ENCODE results near the gene NCL. TPM values are rescaled to one million over a fixed set of nuclear protein-coding genes. Genes with fewer than 3 reads are reported as not detected.

Gene NCL
- total RNA-seq, 1 donor from 2014 or later = 136 TPM

DNA sequence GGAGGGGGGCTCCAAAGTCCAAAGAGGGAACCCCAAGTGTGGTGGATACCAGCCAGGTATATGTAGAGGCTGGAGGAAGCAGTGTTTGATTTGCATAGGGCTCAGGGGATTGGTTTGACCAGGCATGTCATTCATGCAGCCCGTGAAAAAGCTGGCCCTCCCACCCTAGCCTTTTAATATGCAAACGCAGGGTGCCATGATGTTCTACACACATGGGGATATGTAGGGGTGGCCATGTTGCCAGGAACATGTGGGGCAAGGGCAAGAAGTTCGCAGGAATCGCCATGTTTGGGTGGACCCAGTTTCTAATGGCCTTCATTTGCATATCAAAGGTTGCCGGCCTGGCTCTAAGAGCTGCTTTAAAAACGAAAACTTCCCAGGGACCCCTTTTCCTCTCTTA is 35.1 kb downstream of the NCL start:
- Histone ChIP-seq H3K4me1 (no peaks in the 10 kb centered on the region), H3K9me3 (no peaks in the 10 kb centered on the region), H3K27me3 (no peaks in the 10 kb centered on the region), H3K27ac (no peak overlapping the region), H3K36me3 (no peaks in the 10 kb centered on the region), H3K4me3 (no peak overlapping the region)
- no peak for DNase-seq (ENCODE audit: low spot score in 2 of 2)
- TF ChIP-seq, protein P1, sequence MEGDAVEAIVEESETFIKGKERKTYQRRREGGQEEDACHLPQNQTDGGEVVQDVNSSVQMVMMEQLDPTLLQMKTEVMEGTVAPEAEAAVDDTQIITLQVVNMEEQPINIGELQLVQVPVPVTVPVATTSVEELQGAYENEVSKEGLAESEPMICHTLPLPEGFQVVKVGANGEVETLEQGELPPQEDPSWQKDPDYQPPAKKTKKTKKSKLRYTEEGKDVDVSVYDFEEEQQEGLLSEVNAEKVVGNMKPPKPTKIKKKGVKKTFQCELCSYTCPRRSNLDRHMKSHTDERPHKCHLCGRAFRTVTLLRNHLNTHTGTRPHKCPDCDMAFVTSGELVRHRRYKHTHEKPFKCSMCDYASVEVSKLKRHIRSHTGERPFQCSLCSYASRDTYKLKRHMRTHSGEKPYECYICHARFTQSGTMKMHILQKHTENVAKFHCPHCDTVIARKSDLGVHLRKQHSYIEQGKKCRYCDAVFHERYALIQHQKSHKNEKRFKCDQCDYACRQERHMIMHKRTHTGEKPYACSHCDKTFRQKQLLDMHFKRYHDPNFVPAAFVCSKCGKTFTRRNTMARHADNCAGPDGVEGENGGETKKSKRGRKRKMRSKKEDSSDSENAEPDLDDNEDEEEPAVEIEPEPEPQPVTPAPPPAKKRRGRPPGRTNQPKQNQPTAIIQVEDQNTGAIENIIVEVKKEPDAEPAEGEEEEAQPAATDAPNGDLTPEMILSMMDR (IDR thresholded peaks at IDR 0.05) = no peak
- intact Hi-C loops (cut with DNase I) = no loop called here

DNA sequence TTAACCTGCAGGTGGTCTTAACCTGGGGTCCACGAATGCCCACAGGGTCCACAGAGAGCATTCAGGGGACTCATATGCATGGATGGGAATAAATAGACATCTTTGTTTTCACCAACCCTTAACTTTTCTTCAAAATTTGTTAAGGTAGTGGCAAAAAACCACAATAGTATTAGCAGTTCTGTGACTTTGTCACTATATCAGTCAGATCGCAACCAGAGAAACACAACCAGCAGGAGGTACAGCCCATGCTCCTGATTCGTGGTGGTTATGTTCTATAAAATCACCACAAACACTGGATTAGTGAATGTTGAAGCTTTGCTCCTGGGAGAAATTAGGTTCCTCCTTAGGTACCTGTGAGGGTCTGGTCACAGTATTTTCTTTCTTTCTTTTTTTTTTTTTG is 37.2 kb downstream of the NCL start:
- Histone ChIP-seq H3K27ac (no peak overlapping the region), H3K27me3 (no peaks in the 10 kb centered on the region), H3K4me1 (no peaks in the 10 kb centered on the region), H3K36me3 (no peaks in the 10 kb centered on the region), H3K4me3 (no peak overlapping the region), H3K9me3 (no peaks in the 10 kb centered on the region)
- intact Hi-C loops (cut with DNase I) = no loop called here
- TF ChIP-seq, protein P1 (IDR thresholded peaks at IDR 0.05) = no peak
- DNase-seq (ENCODE audit: low spot score in 2 of 2) = no peak

DNA sequence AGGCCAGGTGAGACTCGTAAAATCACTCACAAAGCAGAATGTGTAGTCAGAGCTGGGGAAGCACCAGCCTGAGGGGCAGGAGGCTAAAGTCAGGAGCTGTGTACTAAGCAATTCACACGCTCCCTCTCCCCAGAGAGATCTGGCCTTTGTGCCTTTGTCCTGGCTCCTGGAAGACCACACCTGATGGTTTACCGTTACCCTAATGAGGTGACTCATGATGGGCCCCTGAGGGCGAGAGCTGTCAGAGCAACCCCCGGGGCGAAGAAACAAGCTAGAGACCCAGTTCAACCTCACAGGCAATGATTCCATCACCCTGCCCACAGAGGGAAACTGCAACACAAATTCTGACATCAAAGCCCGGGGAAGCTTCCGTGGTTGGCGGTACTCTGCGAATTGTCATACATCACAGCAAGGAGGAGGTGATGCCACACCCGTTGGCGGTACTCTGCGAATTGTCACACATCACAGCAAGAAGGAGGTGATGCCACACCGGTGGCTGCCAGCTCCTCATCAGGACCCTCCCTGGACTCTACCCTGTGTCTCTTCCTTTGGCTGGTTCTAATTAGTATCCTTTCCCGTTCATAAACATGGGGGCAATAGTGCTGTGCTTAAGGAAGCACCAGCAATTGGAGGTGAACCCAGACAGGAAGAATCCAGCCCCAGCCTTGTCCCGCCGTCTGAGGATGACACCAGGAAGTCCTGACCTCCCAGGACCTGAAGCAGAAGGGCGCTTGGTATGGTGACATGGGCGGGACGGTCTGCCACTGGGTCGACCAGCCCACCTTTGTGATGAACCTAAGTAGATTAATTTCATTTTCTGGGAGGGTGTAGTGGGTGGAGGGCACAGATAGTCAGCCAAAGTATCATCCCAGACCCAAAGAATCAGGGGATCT is 38.2 kb downstream of the NCL start:
- DNase-seq (ENCODE audit: low spot score in 2 of 2) = no peak
- intact Hi-C loops (cut with DNase I) = no loop called here

DNA sequence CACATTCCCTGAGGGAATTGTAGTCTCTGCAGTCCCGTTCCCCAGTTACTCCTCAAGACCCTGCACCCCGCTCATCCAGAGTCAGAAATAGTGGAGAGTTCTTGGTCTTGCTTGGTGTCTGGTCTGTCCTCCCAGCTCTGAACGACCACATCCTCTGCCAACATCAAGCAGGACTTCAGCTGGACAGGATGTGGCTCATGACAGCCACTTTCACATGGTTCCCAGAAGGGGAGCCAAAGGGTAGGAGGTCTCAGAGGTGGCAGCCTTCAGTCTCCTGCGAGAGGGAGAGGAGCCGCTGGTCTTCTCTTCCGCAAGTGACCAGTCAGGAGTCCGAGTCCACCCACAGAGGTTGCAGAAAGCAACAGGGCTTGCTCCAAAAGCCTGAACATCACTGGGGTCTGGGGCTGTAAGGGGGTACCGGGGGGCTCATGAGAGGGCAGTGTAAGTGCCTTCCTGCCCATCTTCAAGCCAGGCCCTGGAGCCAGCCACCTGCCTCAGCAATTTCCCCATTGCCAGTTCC is 38.9 kb downstream of the NCL start:
- TF ChIP-seq, protein P1 (IDR thresholded peaks at IDR 0.05) = no peak
- Histone ChIP-seq H3K27ac (no peak overlapping the region), H3K4me3 (no peak overlapping the region), H3K4me1 (no peaks in the 10 kb centered on the region), H3K36me3 (no peaks in the 10 kb centered on the region), H3K27me3 (no peaks in the 10 kb centered on the region), H3K9me3 (no peaks in the 10 kb centered on the region)
- no peak for DNase-seq (ENCODE audit: low spot score in 2 of 2)
- intact Hi-C loops (cut with DNase I) = no loop called here

More for the DNA sequence above, 38.2 kb downstream of the NCL start:
- no peak overlapping the region for H3K4me3 ChIP-seq
- H3K36me3 ChIP-seq = no peaks in the 10 kb centered on the region
- H3K27me3 ChIP-seq = no peaks in the 10 kb centered on the region
- H3K27ac ChIP-seq = no peak overlapping the region
- no peaks in the 10 kb centered on the region for H3K4me1 ChIP-seq
- H3K9me3 ChIP-seq = no peaks in the 10 kb centered on the region
- TF ChIP-seq, protein P1 (IDR thresholded peaks at IDR 0.05) = no peak

DNA sequence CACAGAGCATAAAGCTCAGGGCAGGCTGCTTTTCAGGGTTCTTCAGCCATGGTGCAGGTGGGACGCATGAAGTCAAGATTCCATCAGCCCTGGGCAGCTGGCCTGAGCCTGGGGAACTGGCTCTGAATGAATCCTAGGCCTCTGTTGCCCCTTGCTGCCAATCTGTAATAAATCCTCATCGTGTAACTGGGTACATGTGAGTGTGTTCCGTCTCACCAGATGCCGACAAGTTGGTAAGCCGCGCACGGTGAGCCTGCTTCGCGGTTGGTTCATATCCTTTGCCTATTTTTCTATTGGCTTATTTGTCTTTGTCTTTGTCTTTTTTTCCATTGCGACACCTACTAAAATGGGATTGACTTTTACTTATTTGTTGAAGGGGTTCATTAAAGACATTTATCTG is 41.1 kb downstream of the NCL start:
- Histone ChIP-seq H3K4me3 (no peak overlapping the region), H3K27ac (no peak overlapping the region), H3K27me3 (no peaks in the 10 kb centered on the region), H3K9me3 (no peaks in the 10 kb centered on the region), H3K4me1 (no peaks in the 10 kb centered on the region), H3K36me3 (no peaks in the 10 kb centered on the region)
- intact Hi-C loops (cut with DNase I) = no loop called here
- DNase-seq (ENCODE audit: low spot score in 2 of 2) = no peak
- TF ChIP-seq, protein P1 (IDR thresholded peaks at IDR 0.05) = no peak

Data from ascending aorta (tissue), 2 donors.